ENCODE data around the gene ALOXE3.

DNA sequence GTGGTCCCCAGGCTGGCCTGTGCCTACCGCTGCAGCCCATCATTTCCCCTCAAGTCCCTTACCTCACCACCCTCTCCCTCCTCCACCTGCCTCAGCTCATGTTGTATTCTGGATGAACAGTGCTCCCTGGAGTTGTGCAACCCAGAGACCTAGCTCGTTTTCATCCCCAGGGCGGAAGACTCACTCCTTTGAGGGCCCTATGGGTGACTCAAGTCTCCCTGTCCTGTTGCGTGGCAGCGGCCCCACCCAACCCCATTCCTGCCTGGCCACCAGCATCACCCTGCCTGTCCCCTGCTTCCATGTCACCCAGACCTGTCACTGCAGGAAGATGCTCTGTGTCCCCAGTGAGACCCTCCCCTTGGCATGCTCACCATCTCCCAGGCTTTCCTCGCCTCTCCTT, 34.1 kb downstream of the ALOXE3 start:
- TF ChIP-seq POLR2AphosphoS5 (IDR thresholded peaks at IDR 0.05) (no peak), POLR2A (IDR thresholded peaks at IDR 0.05) (no peak)
- TF ChIP-seq, protein P1, sequence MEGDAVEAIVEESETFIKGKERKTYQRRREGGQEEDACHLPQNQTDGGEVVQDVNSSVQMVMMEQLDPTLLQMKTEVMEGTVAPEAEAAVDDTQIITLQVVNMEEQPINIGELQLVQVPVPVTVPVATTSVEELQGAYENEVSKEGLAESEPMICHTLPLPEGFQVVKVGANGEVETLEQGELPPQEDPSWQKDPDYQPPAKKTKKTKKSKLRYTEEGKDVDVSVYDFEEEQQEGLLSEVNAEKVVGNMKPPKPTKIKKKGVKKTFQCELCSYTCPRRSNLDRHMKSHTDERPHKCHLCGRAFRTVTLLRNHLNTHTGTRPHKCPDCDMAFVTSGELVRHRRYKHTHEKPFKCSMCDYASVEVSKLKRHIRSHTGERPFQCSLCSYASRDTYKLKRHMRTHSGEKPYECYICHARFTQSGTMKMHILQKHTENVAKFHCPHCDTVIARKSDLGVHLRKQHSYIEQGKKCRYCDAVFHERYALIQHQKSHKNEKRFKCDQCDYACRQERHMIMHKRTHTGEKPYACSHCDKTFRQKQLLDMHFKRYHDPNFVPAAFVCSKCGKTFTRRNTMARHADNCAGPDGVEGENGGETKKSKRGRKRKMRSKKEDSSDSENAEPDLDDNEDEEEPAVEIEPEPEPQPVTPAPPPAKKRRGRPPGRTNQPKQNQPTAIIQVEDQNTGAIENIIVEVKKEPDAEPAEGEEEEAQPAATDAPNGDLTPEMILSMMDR (IDR thresholded peaks at IDR 0.05): no peak

All from upper lobe of left lung (tissue), 4 donors.